Measurements from ENCODE around the gene MPP1.
"Not testable (repeated sequence)": the region's sequence is repeated elsewhere in the genome, so short reads cannot be mapped to it uniquely, and the experiment has no call there.

Gene MPP1

GRCh38 chrX:154824638-154825037 lies 19.4 kb upstream of the MPP1 start:
- Histone ChIP-seq H3K36me3 (ENCODE audit: control insufficient read depth, insufficient read depth, low read length) (no peaks in the 10 kb centered on the region), H3K4me1 (ENCODE audit: control insufficient read depth, insufficient read depth, low read length) (no peaks in the 10 kb centered on the region), H3K27me3 (ENCODE audit: control insufficient read depth, insufficient read depth, low read length) (no peaks in the 10 kb centered on the region), H3K9me3 (ENCODE audit: control insufficient read depth, low read length) (no peaks in the 10 kb centered on the region), H3K9ac (ENCODE audit: low read length) (no peak overlapping the region), H3K4me3 (ENCODE audit: low read length) (no peak overlapping the region)

- H3K9me3 ChIP-seq (ENCODE audit: control insufficient read depth, low read length), result no peaks in the 10 kb centered on the region
- H3K4me3 ChIP-seq (ENCODE audit: low read length), result no peak overlapping the region
- no peak overlapping the region for H3K9ac ChIP-seq (ENCODE audit: low read length)
- H3K36me3 ChIP-seq (ENCODE audit: control insufficient read depth, insufficient read depth, low read length), result no peaks in the 10 kb centered on the region
- H3K4me1 ChIP-seq (ENCODE audit: control insufficient read depth, insufficient read depth, low read length), result no peaks in the 10 kb centered on the region
- H3K27me3 ChIP-seq (ENCODE audit: control insufficient read depth, insufficient read depth, low read length), result no peaks in the 10 kb centered on the region
Measured at GRCh38 chrX:154822029-154822428, 16.7 kb upstream of the MPP1 start.

- H3K36me3 ChIP-seq (ENCODE audit: control insufficient read depth, insufficient read depth, low read length), result no peaks in the 10 kb centered on the region
- no peak overlapping the region for H3K9ac ChIP-seq (ENCODE audit: low read length)
- H3K4me3 ChIP-seq (ENCODE audit: low read length), result no peak overlapping the region
- no peaks in the 10 kb centered on the region for H3K4me1 ChIP-seq (ENCODE audit: control insufficient read depth, insufficient read depth, low read length)
- H3K9me3 ChIP-seq (ENCODE audit: control insufficient read depth, low read length), result no peaks in the 10 kb centered on the region
- H3K27me3 ChIP-seq (ENCODE audit: control insufficient read depth, insufficient read depth, low read length), result no peaks in the 10 kb centered on the region
Measured at GRCh38 chrX:154821523-154821922, 16.2 kb upstream of the MPP1 start.

GRCh38 chrX:154819771-154820341 lies 14.6 kb upstream of the MPP1 start:
- Histone ChIP-seq H3K9ac (ENCODE audit: low read length) (no peak overlapping the region), H3K4me1 (ENCODE audit: control insufficient read depth, insufficient read depth, low read length) (no peaks in the 10 kb centered on the region), H3K4me3 (ENCODE audit: low read length) (no peak overlapping the region), H3K36me3 (ENCODE audit: control insufficient read depth, insufficient read depth, low read length) (no peaks in the 10 kb centered on the region), H3K27me3 (ENCODE audit: control insufficient read depth, insufficient read depth, low read length) (no peaks in the 10 kb centered on the region), H3K9me3 (ENCODE audit: control insufficient read depth, low read length) (no peaks in the 10 kb centered on the region)

- no peaks in the 10 kb centered on the region for H3K36me3 ChIP-seq (ENCODE audit: control insufficient read depth, insufficient read depth, low read length)
- H3K9ac ChIP-seq (ENCODE audit: low read length), result no peak overlapping the region
- no peaks in the 10 kb centered on the region for H3K4me1 ChIP-seq (ENCODE audit: control insufficient read depth, insufficient read depth, low read length)
- H3K27me3 ChIP-seq (ENCODE audit: control insufficient read depth, insufficient read depth, low read length), result no peaks in the 10 kb centered on the region
- H3K9me3 ChIP-seq (ENCODE audit: control insufficient read depth, low read length), result no peaks in the 10 kb centered on the region
- H3K4me3 ChIP-seq (ENCODE audit: low read length), result no peak overlapping the region
Measured at GRCh38 chrX:154818916-154819770, 13.9 kb upstream of the MPP1 start.

GRCh38 chrX:154817048-154817618 lies 11.8 kb upstream of the MPP1 start:
- not testable (repeated sequence) for H3K36me3 ChIP-seq (ENCODE audit: control insufficient read depth, insufficient read depth, low read length); H3K4me1 ChIP-seq (ENCODE audit: control insufficient read depth, insufficient read depth, low read length); H3K4me3 ChIP-seq (ENCODE audit: low read length); H3K27me3 ChIP-seq (ENCODE audit: control insufficient read depth, insufficient read depth, low read length); H3K9ac ChIP-seq (ENCODE audit: low read length); H3K9me3 ChIP-seq (ENCODE audit: control insufficient read depth, low read length)

GRCh38 chrX:154816326-154816898 lies 11.1 kb upstream of the MPP1 start:
- not testable (repeated sequence) for H3K4me1 ChIP-seq (ENCODE audit: control insufficient read depth, insufficient read depth, low read length); H3K27me3 ChIP-seq (ENCODE audit: control insufficient read depth, insufficient read depth, low read length); H3K36me3 ChIP-seq (ENCODE audit: control insufficient read depth, insufficient read depth, low read length); H3K9ac ChIP-seq (ENCODE audit: low read length); H3K4me3 ChIP-seq (ENCODE audit: low read length); H3K9me3 ChIP-seq (ENCODE audit: control insufficient read depth, low read length)

- H3K27me3 ChIP-seq (ENCODE audit: control insufficient read depth, insufficient read depth, low read length), result peaks cover 3% of the 10 kb centered on the region
- no peaks in the 10 kb centered on the region for H3K4me1 ChIP-seq (ENCODE audit: control insufficient read depth, insufficient read depth, low read length)
- H3K36me3 ChIP-seq (ENCODE audit: control insufficient read depth, insufficient read depth, low read length), result no peaks in the 10 kb centered on the region
- no peak overlapping the region for H3K4me3 ChIP-seq (ENCODE audit: low read length)
- H3K9me3 ChIP-seq (ENCODE audit: control insufficient read depth, low read length), result no peaks in the 10 kb centered on the region
- no peak overlapping the region for H3K9ac ChIP-seq (ENCODE audit: low read length)
Measured at GRCh38 chrX:154815274-154815818, 10.1 kb upstream of the MPP1 start.

- H3K9me3 ChIP-seq (ENCODE audit: control insufficient read depth, low read length), result no peaks in the 10 kb centered on the region
- H3K4me3 ChIP-seq (ENCODE audit: low read length), result no peak overlapping the region
- no peaks in the 10 kb centered on the region for H3K36me3 ChIP-seq (ENCODE audit: control insufficient read depth, insufficient read depth, low read length)
- H3K4me1 ChIP-seq (ENCODE audit: control insufficient read depth, insufficient read depth, low read length), result no peaks in the 10 kb centered on the region
- H3K27me3 ChIP-seq (ENCODE audit: control insufficient read depth, insufficient read depth, low read length), result peaks cover 3% of the 10 kb centered on the region
- no peak overlapping the region for H3K9ac ChIP-seq (ENCODE audit: low read length)
Measured at GRCh38 chrX:154813801-154814200, 8.5 kb upstream of the MPP1 start.

GRCh38 chrX:154812341-154813101 lies 7.2 kb upstream of the MPP1 start:
- peaks cover 3% of the 10 kb centered on the region for H3K27me3 ChIP-seq (ENCODE audit: control insufficient read depth, insufficient read depth, low read length)
- no peak overlapping the region for H3K9ac ChIP-seq (ENCODE audit: low read length)
- no peaks in the 10 kb centered on the region for H3K4me1 ChIP-seq (ENCODE audit: control insufficient read depth, insufficient read depth, low read length)
- H3K4me3 ChIP-seq (ENCODE audit: low read length), result no peak overlapping the region
- no peaks in the 10 kb centered on the region for H3K36me3 ChIP-seq (ENCODE audit: control insufficient read depth, insufficient read depth, low read length)
- no peaks in the 10 kb centered on the region for H3K9me3 ChIP-seq (ENCODE audit: control insufficient read depth, low read length)

GRCh38 chrX:154809939-154810665 lies 4.8 kb upstream of the MPP1 start:
- Histone ChIP-seq H3K36me3 (ENCODE audit: control insufficient read depth, insufficient read depth, low read length) (no peaks in the 10 kb centered on the region), H3K9ac (ENCODE audit: low read length) (no peak overlapping the region), H3K4me3 (ENCODE audit: low read length) (no peak overlapping the region), H3K9me3 (ENCODE audit: control insufficient read depth, low read length) (no peaks in the 10 kb centered on the region), H3K27me3 (ENCODE audit: control insufficient read depth, insufficient read depth, low read length) (peaks cover 3% of the 10 kb centered on the region), H3K4me1 (ENCODE audit: control insufficient read depth, insufficient read depth, low read length) (no peaks in the 10 kb centered on the region)

Data from mucosa of stomach (tissue), 1 donor.